HepG2 (cell line): ENCODE measurements around the gene ZFP36L2. TPM values are rescaled to one million over a fixed set of nuclear protein-coding genes. Genes with fewer than 3 reads are reported as not detected.

Source experiments
- CCAR2 ChIP-seq: fragments of 200-400 bp; formaldehyde crosslinking; optimal IDR thresholded peaks from 2 replicates; pipeline ENCODE3; 2018; ENCODE audit warnings: low read depth, mild to moderate bottlenecking, low read length, moderate library complexity
- EZH2 ChIP-seq: conservative IDR thresholded peaks from 2 replicates; pipeline ENCODE4 v1.6.1; 2012; ENCODE audit warnings: mild to moderate bottlenecking, low read depth, low read length, moderate library complexity
- FOXC1 ChIP-seq: sonication (generic); formaldehyde crosslinking; IDR thresholded peaks from 2 replicates; pipeline ENCODE4 v1.8.0; 2022; ENCODE audit warnings: mild to moderate bottlenecking, missing genetic modification reagents, borderline replicate concordance
- KDM6A ChIP-seq: IDR thresholded peaks from 2 replicates; pipeline ENCODE4 v1.6.1; 2016; ENCODE audit warnings: low read depth
- MTF2 ChIP-seq: sonication (generic); formaldehyde crosslinking; IDR thresholded peaks from 2 replicates; pipeline ENCODE4 v1.5.0; 2020; ENCODE audit warnings: missing genetic modification reagents, borderline replicate concordance
- NCOA1 ChIP-seq: sonication (generic); formaldehyde crosslinking; IDR thresholded peaks from 2 replicates; pipeline ENCODE4 v1.9.0; 2021; ENCODE audit warnings: missing genetic modification reagents
- NFIB ChIP-seq: sonication (generic); formaldehyde crosslinking; IDR thresholded peaks from 2 replicates; pipeline ENCODE4 v1.9.0; 2021; ENCODE audit warnings: missing genetic modification reagents, mild to moderate bottlenecking, borderline replicate concordance
- PLRG1 ChIP-seq: fragments of 450-650 bp; conservative IDR thresholded peaks from 2 replicates; pipeline ENCODE4 v1.6.1; 2016
- RNF2 ChIP-seq: fragments of 450-650 bp; conservative IDR thresholded peaks from 2 replicates; pipeline ENCODE4 v1.6.1; 2016; ENCODE audit warnings: low read depth
- SETDB1 ChIP-seq: sonication (generic); formaldehyde crosslinking; IDR thresholded peaks from 2 replicates; pipeline ENCODE4 v1.5.1; 2020; ENCODE audit warnings: missing genetic modification reagents, mild to moderate bottlenecking, borderline replicate concordance
- SIX4 ChIP-seq: sonication (generic); formaldehyde crosslinking; IDR thresholded peaks from 2 replicates; pipeline ENCODE4 v1.4.0; 2020; ENCODE audit warnings: missing genetic modification reagents
- ZFP41 ChIP-seq: sonication (generic); formaldehyde crosslinking; IDR thresholded peaks from 2 replicates; pipeline ENCODE4 v1.4.0; 2020; ENCODE audit warnings: mild to moderate bottlenecking, missing genetic modification reagents, borderline replicate concordance
- ZNF160 ChIP-seq: sonication (generic); formaldehyde crosslinking; IDR thresholded peaks from 2 replicates; pipeline ENCODE4 v1.8.0; 2022; ENCODE audit warnings: mild to moderate bottlenecking, inconsistent platforms, missing genetic modification reagents
- ZNF33B ChIP-seq: sonication (generic); formaldehyde crosslinking; IDR thresholded peaks from 2 replicates; pipeline ENCODE4 v1.5.1; 2020; ENCODE audit warnings: mild to moderate bottlenecking, missing genetic modification reagents
- ZNF354B ChIP-seq: sonication (generic); formaldehyde crosslinking; IDR thresholded peaks from 2 replicates; pipeline ENCODE4 v1.8.0; 2022; ENCODE audit warnings: mild to moderate bottlenecking, missing genetic modification reagents
- ZNF747 ChIP-seq: sonication (generic); formaldehyde crosslinking; IDR thresholded peaks from 2 replicates; pipeline ENCODE4 v1.8.1; 2023; ENCODE audit warnings: missing genetic modification reagents, mild to moderate bottlenecking, borderline replicate concordance
- polyA plus RNA-seq, 8 experiments: library from polyadenylated mRNA; depleted of rRNA in 3 of 8; stranded (reverse) in 7 of 8; unstranded in 1 of 8; fragments of >200 nt; fragmentation: Illumina TruSeq in 4 of 8; extraction: Trizol in 4 of 8; gene quantifications; 2 replicates each; pipeline versions ENCODE4 v1.2.1 to v1.2.3, GENCODE V29; 2011 to 2016; ENCODE audit warnings: low read depth in 4 of 8, missing spikeins in 1 of 8, mixed read lengths in 1 of 8; ENCODE audit not compliant: insufficient read depth in 1 of 8
- total RNA-seq, 5 experiments: library from RNA; depleted of rRNA; stranded (reverse); fragments of >200 nt; fragmentation: Illumina TruSeq; extraction: Trizol; gene quantifications; 2 replicates each; pipeline ENCODE4 v1.2.3, GENCODE V29; 2016; ENCODE audit warnings: low read depth in 1 of 5
- TF ChIP-seq, protein P1 (sequence below): sonication (generic); formaldehyde crosslinking; IDR thresholded peaks from 2 replicates; pipeline ENCODE4 v1.4.0; 2020; ENCODE audit warnings: missing genetic modification reagents
- TF ChIP-seq, protein P2 (sequence below): sonication (generic); formaldehyde crosslinking; IDR thresholded peaks from 2 replicates; pipeline ENCODE4 v1.4.0; 2020; ENCODE audit warnings: mild to moderate bottlenecking, low read depth, missing genetic modification reagents
- TF ChIP-seq, protein P3 (sequence below): sonication (generic); formaldehyde crosslinking; IDR thresholded peaks from 2 replicates; pipeline ENCODE4 v1.5.1; 2020; ENCODE audit warnings: mild to moderate bottlenecking, missing genetic modification reagents, moderate library complexity
- TF ChIP-seq, protein P4 (sequence below): sonication (generic); formaldehyde crosslinking; IDR thresholded peaks from 2 replicates; pipeline ENCODE4 v1.4.0; 2020; ENCODE audit warnings: missing genetic modification reagents, borderline replicate concordance

The ZFP36L2 gene
- total and polyA plus RNA-seq, 2 of the 13 experiments (the other 11 are each of a cell fraction or from before 2014, with no cell fraction given) = 11.2 to 21.8 TPM

DNA sequence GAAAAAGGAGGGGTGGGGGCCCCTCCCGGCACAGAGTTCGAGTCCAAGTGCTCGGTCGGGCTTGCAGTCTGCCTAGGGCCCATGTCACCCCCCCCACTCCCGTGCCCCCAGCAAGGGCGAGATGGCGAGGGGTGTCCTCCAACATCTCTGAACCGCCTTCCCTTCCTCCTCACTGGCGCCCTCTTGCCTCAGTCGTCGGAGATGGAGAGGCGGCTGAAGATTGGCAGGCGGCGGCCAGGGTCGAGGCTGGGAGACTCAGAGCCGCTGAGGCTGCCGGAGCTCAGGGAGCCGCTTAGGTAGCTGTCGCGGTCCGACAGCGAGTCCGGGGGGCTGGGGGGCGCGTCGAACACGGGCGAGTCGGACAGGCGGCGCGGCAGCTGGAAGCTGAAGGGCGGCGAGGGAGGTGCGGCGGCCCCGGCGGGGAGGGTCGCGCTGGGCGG is 2.3 kb downstream of the ZFP36L2 start (continued):
- TF ChIP-seq ZNF160 (CRISPR knock-in tag) (peak; percentile 63; the same call in 1 of the 2 replicates), ZFP41 (no peak), ZNF33B (CRISPR knock-in tag) (no peak), KDM6A (no peak), SIX4 (CRISPR knock-in tag) (no peak), PLRG1 (no peak), NCOA1 (CRISPR knock-in tag) (no peak), SETDB1 (CRISPR knock-in tag) (no peak), MTF2 (CRISPR knock-in tag) (no peak), ZNF354B (no peak), FOXC1 (CRISPR knock-in tag) (no peak), EZH2 (no peak), NFIB (CRISPR knock-in tag) (no peak), ZNF747 (no peak), RNF2 (no peak), CCAR2 (no peak)
- TF ChIP-seq, protein P1, sequence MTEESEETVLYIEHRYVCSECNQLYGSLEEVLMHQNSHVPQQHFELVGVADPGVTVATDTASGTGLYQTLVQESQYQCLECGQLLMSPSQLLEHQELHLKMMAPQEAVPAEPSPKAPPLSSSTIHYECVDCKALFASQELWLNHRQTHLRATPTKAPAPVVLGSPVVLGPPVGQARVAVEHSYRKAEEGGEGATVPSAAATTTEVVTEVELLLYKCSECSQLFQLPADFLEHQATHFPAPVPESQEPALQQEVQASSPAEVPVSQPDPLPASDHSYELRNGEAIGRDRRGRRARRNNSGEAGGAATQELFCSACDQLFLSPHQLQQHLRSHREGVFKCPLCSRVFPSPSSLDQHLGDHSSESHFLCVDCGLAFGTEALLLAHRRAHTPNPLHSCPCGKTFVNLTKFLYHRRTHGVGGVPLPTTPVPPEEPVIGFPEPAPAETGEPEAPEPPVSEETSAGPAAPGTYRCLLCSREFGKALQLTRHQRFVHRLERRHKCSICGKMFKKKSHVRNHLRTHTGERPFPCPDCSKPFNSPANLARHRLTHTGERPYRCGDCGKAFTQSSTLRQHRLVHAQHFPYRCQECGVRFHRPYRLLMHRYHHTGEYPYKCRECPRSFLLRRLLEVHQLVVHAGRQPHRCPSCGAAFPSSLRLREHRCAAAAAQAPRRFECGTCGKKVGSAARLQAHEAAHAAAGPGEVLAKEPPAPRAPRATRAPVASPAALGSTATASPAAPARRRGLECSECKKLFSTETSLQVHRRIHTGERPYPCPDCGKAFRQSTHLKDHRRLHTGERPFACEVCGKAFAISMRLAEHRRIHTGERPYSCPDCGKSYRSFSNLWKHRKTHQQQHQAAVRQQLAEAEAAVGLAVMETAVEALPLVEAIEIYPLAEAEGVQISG (CRISPR knock-in tag) = peak; percentile 44; the same call in 1 of the 2 replicates
- TF ChIP-seq, protein P2, sequence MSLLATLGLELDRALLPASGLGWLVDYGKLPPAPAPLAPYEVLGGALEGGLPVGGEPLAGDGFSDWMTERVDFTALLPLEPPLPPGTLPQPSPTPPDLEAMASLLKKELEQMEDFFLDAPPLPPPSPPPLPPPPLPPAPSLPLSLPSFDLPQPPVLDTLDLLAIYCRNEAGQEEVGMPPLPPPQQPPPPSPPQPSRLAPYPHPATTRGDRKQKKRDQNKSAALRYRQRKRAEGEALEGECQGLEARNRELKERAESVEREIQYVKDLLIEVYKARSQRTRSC = no peak
- TF ChIP-seq, protein P3, sequence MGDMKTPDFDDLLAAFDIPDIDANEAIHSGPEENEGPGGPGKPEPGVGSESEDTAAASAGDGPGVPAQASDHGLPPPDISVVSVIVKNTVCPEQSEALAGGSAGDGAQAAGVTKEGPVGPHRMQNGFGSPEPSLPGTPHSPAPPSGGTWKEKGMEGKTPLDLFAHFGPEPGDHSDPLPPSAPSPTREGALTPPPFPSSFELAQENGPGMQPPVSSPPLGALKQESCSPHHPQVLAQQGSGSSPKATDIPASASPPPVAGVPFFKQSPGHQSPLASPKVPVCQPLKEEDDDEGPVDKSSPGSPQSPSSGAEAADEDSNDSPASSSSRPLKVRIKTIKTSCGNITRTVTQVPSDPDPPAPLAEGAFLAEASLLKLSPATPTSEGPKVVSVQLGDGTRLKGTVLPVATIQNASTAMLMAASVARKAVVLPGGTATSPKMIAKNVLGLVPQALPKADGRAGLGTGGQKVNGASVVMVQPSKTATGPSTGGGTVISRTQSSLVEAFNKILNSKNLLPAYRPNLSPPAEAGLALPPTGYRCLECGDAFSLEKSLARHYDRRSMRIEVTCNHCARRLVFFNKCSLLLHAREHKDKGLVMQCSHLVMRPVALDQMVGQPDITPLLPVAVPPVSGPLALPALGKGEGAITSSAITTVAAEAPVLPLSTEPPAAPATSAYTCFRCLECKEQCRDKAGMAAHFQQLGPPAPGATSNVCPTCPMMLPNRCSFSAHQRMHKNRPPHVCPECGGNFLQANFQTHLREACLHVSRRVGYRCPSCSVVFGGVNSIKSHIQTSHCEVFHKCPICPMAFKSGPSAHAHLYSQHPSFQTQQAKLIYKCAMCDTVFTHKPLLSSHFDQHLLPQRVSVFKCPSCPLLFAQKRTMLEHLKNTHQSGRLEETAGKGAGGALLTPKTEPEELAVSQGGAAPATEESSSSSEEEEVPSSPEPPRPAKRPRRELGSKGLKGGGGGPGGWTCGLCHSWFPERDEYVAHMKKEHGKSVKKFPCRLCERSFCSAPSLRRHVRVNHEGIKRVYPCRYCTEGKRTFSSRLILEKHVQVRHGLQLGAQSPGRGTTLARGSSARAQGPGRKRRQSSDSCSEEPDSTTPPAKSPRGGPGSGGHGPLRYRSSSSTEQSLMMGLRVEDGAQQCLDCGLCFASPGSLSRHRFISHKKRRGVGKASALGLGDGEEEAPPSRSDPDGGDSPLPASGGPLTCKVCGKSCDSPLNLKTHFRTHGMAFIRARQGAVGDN (CRISPR knock-in tag) = peak; percentile 69
- TF ChIP-seq, protein P4, sequence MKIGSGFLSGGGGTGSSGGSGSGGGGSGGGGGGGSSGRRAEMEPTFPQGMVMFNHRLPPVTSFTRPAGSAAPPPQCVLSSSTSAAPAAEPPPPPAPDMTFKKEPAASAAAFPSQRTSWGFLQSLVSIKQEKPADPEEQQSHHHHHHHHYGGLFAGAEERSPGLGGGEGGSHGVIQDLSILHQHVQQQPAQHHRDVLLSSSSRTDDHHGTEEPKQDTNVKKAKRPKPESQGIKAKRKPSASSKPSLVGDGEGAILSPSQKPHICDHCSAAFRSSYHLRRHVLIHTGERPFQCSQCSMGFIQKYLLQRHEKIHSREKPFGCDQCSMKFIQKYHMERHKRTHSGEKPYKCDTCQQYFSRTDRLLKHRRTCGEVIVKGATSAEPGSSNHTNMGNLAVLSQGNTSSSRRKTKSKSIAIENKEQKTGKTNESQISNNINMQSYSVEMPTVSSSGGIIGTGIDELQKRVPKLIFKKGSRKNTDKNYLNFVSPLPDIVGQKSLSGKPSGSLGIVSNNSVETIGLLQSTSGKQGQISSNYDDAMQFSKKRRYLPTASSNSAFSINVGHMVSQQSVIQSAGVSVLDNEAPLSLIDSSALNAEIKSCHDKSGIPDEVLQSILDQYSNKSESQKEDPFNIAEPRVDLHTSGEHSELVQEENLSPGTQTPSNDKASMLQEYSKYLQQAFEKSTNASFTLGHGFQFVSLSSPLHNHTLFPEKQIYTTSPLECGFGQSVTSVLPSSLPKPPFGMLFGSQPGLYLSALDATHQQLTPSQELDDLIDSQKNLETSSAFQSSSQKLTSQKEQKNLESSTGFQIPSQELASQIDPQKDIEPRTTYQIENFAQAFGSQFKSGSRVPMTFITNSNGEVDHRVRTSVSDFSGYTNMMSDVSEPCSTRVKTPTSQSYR (CRISPR knock-in tag) = peak; percentile 52; the same call in 1 of the 2 replicates
